Astrocyte of the hippocampus (primary cell): ENCODE measurements around the gene HLA-DPA1.

ENCODE experiments used
- DNase-seq: peaks from one replicate; pipeline ENCODE4 v3.0.0; 2011; ENCODE audit warnings: low read depth, low spot score

Gene HLA-DPA1

GRCh38 chr6:33017694-33018353 lies 55.6 kb downstream of the HLA-DPA1 start:
- no peak for DNase-seq

DNA sequence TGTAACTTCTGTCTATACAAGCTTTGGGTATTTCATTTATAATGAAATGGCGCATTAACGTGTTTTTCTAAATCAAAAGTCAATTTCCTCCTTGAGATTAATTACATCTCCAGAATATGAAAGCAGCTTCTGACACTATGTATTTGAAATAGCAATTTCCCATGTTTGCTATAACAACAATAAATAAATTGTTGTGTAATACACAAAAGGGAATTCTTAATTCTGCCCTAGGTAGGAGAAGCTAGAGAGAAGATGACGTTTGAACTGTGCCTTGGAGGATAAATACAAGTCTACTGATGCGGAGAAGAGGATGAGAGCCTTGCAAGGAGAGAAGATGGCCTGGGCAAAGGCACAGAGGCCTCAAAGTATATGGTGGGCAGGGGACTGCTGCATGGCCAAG lies 56.4 kb downstream of the HLA-DPA1 start:
- DNase-seq, result no peak

- no peak for DNase-seq
These were observed 57.7 kb downstream of the HLA-DPA1 start for GRCh38 chr6:33015798-33016197.

- peak; percentile 90 for DNase-seq
These were observed 58.4 kb downstream of the HLA-DPA1 start for GRCh38 chr6:33014841-33015634.
